ENCODE results near the gene GUCA2A.

The GUCA2A gene

GRCh38 chr1:42133809-42134526 lies 30.6 kb downstream of the GUCA2A start:
- Histone ChIP-seq H2AFZ (ENCODE audit: low read depth) (no peak overlapping the region), H3K79me2 (ENCODE audit: insufficient read depth, low read depth) (no peaks in the 10 kb centered on the region), H3K9ac (no peak overlapping the region), H3K36me3 (ENCODE audit: insufficient read depth) (no peaks in the 10 kb centered on the region), H3K4me3 (IDR thresholded peaks at IDR 0.05; ENCODE audit: insufficient read depth, low read depth, low read length) (no peak overlapping the region), H3K4me1 (ENCODE audit: low read depth, poor library complexity, severe bottlenecking) (no peaks in the 10 kb centered on the region), H3K27me3 (ENCODE audit: insufficient read depth, low read depth) (no peaks in the 10 kb centered on the region), H3K4me2 (no peak overlapping the region), H3K27ac (no peak overlapping the region), H4K20me1 (ENCODE audit: insufficient read depth) (no peaks in the 10 kb centered on the region)
- no peak for TF ChIP-seq CTCF (conservative IDR thresholded peaks at IDR 0.05; ENCODE audit: low read depth, low read length)

GRCh38 chr1:42133390-42133789 lies 31.2 kb downstream of the GUCA2A start:
- Histone ChIP-seq H3K36me3 (ENCODE audit: insufficient read depth) (no peaks in the 10 kb centered on the region), H2AFZ (ENCODE audit: low read depth) (no peak overlapping the region), H3K4me3 (IDR thresholded peaks at IDR 0.05; ENCODE audit: insufficient read depth, low read depth, low read length) (no peak overlapping the region), H3K4me2 (no peak overlapping the region), H3K4me1 (ENCODE audit: low read depth, poor library complexity, severe bottlenecking) (no peaks in the 10 kb centered on the region), H3K27me3 (ENCODE audit: insufficient read depth, low read depth) (no peaks in the 10 kb centered on the region), H3K9ac (no peak overlapping the region), H3K27ac (no peak overlapping the region), H3K79me2 (ENCODE audit: insufficient read depth, low read depth) (no peaks in the 10 kb centered on the region), H4K20me1 (ENCODE audit: insufficient read depth) (no peaks in the 10 kb centered on the region)
- TF ChIP-seq CTCF (conservative IDR thresholded peaks at IDR 0.05; ENCODE audit: low read depth, low read length) = no peak

GRCh38 chr1:42130061-42130660 lies 34.4 kb downstream of the GUCA2A start:
- Histone ChIP-seq H3K9ac (no peak overlapping the region), H3K27me3 (ENCODE audit: insufficient read depth, low read depth) (no peaks in the 10 kb centered on the region), H3K27ac (no peak overlapping the region), H2AFZ (ENCODE audit: low read depth) (no peak overlapping the region), H4K20me1 (ENCODE audit: insufficient read depth) (no peaks in the 10 kb centered on the region), H3K36me3 (ENCODE audit: insufficient read depth) (no peaks in the 10 kb centered on the region), H3K4me3 (IDR thresholded peaks at IDR 0.05; ENCODE audit: insufficient read depth, low read depth, low read length) (no peak overlapping the region), H3K4me1 (ENCODE audit: low read depth, poor library complexity, severe bottlenecking) (no peaks in the 10 kb centered on the region), H3K79me2 (ENCODE audit: insufficient read depth, low read depth) (no peaks in the 10 kb centered on the region), H3K4me2 (no peak overlapping the region)
- no peak for TF ChIP-seq CTCF (conservative IDR thresholded peaks at IDR 0.05; ENCODE audit: low read depth, low read length)

GRCh38 chr1:42128964-42129363 lies 35.6 kb downstream of the GUCA2A start:
- Histone ChIP-seq H3K27ac (no peak overlapping the region), H3K9ac (no peak overlapping the region), H3K4me3 (IDR thresholded peaks at IDR 0.05; ENCODE audit: insufficient read depth, low read depth, low read length) (no peak overlapping the region), H3K36me3 (ENCODE audit: insufficient read depth) (no peaks in the 10 kb centered on the region), H3K4me1 (ENCODE audit: low read depth, poor library complexity, severe bottlenecking) (no peaks in the 10 kb centered on the region), H3K27me3 (ENCODE audit: insufficient read depth, low read depth) (no peaks in the 10 kb centered on the region), H3K79me2 (ENCODE audit: insufficient read depth, low read depth) (no peaks in the 10 kb centered on the region), H2AFZ (ENCODE audit: low read depth) (no peak overlapping the region), H3K4me2 (no peak overlapping the region), H4K20me1 (ENCODE audit: insufficient read depth) (no peaks in the 10 kb centered on the region)
- TF ChIP-seq CTCF (conservative IDR thresholded peaks at IDR 0.05; ENCODE audit: low read depth, low read length) = no peak
